ENCODE data around the gene DCTD.

The DCTD gene

GRCh38 chr4:182874797-182875345, 42.3 kb downstream of the DCTD start:
- no peak for DNase-seq (ENCODE audit: extremely low read depth, insufficient read length)
- Histone ChIP-seq H3K4me3 (replicated peaks; ENCODE audit: low read depth, low read length) (no peak overlapping the region), H3K36me3 (ENCODE audit: control insufficient read depth, insufficient read depth, low read length) (no peaks in the 10 kb centered on the region), H3K27me3 (replicated peaks; ENCODE audit: control insufficient read depth, insufficient read depth, low read length) (no peaks in the 10 kb centered on the region)
- TF ChIP-seq CTCF (IDR thresholded peaks at IDR 0.05; ENCODE audit: insufficient read depth, low read length, poor library complexity, severe bottlenecking), result no peak

GRCh38 chr4:182874304-182874751, 42.9 kb downstream of the DCTD start:
- TF ChIP-seq CTCF (IDR thresholded peaks at IDR 0.05; ENCODE audit: insufficient read depth, low read length, poor library complexity, severe bottlenecking), result no peak
- H3K4me3 ChIP-seq (replicated peaks; ENCODE audit: low read depth, low read length), result no peak overlapping the region
- H3K36me3 ChIP-seq (ENCODE audit: control insufficient read depth, insufficient read depth, low read length), result no peaks in the 10 kb centered on the region
- H3K27me3 ChIP-seq (replicated peaks; ENCODE audit: control insufficient read depth, insufficient read depth, low read length), result no peaks in the 10 kb centered on the region
- no peak for DNase-seq (ENCODE audit: extremely low read depth, insufficient read length)

- Histone ChIP-seq H3K27me3 (replicated peaks; ENCODE audit: control insufficient read depth, insufficient read depth, low read length) (no peaks in the 10 kb centered on the region), H3K36me3 (ENCODE audit: control insufficient read depth, insufficient read depth, low read length) (no peaks in the 10 kb centered on the region), H3K4me3 (replicated peaks; ENCODE audit: low read depth, low read length) (no peak overlapping the region)
- no peak for TF ChIP-seq CTCF (IDR thresholded peaks at IDR 0.05; ENCODE audit: insufficient read depth, low read length, poor library complexity, severe bottlenecking)
- DNase-seq (ENCODE audit: extremely low read depth, insufficient read length), result no peak
These were observed 43.5 kb downstream of the DCTD start for GRCh38 chr4:182873726-182874125.

GRCh38 chr4:182873289-182873688, 43.9 kb downstream of the DCTD start:
- TF ChIP-seq CTCF (IDR thresholded peaks at IDR 0.05; ENCODE audit: insufficient read depth, low read length, poor library complexity, severe bottlenecking), result no peak
- no peaks in the 10 kb centered on the region for H3K36me3 ChIP-seq (ENCODE audit: control insufficient read depth, insufficient read depth, low read length)
- no peak overlapping the region for H3K4me3 ChIP-seq (replicated peaks; ENCODE audit: low read depth, low read length)
- DNase-seq (ENCODE audit: extremely low read depth, insufficient read length), result no peak
- no peaks in the 10 kb centered on the region for H3K27me3 ChIP-seq (replicated peaks; ENCODE audit: control insufficient read depth, insufficient read depth, low read length)

- no peak for TF ChIP-seq CTCF (IDR thresholded peaks at IDR 0.05; ENCODE audit: insufficient read depth, low read length, poor library complexity, severe bottlenecking)
These were observed 44.3 kb downstream of the DCTD start for GRCh38 chr4:182872886-182873285.

GRCh38 chr4:182871616-182872015, 45.6 kb downstream of the DCTD start:
- H3K4me3 ChIP-seq (replicated peaks; ENCODE audit: low read depth, low read length), result no peak overlapping the region
- no peak for TF ChIP-seq CTCF (IDR thresholded peaks at IDR 0.05; ENCODE audit: insufficient read depth, low read length, poor library complexity, severe bottlenecking)
- DNase-seq (ENCODE audit: extremely low read depth, insufficient read length), result no peak
- no peaks in the 10 kb centered on the region for H3K36me3 ChIP-seq (ENCODE audit: control insufficient read depth, insufficient read depth, low read length)
- no peaks in the 10 kb centered on the region for H3K27me3 ChIP-seq (replicated peaks; ENCODE audit: control insufficient read depth, insufficient read depth, low read length)

More at GRCh38 chr4:182872886-182873285, 44.3 kb downstream of the DCTD start:
- Histone ChIP-seq H3K36me3 (ENCODE audit: control insufficient read depth, insufficient read depth, low read length) (no peaks in the 10 kb centered on the region), H3K27me3 (replicated peaks; ENCODE audit: control insufficient read depth, insufficient read depth, low read length) (no peaks in the 10 kb centered on the region), H3K4me3 (replicated peaks; ENCODE audit: low read depth, low read length) (no peak overlapping the region)
- DNase-seq (ENCODE audit: extremely low read depth, insufficient read length), result no peak

Measured in GM06990 (cell line).